WI38 (cell line): ENCODE data around the gene TMEM214.

Experiments
- H3K4me3 ChIP-seq: 2 replicates; pipeline ENCODE4 v1.5.1; 2011; ENCODE audit warnings: low read depth, mild to moderate bottlenecking, control low read depth, low read length
- TF ChIP-seq, protein P1 (sequence below): IDR thresholded peaks from 2 replicates; pipeline ENCODE4 v1.5.1; 2012; ENCODE audit warnings: low read depth, mild to moderate bottlenecking, control low read depth, low read length

The TMEM214 gene

DNA sequence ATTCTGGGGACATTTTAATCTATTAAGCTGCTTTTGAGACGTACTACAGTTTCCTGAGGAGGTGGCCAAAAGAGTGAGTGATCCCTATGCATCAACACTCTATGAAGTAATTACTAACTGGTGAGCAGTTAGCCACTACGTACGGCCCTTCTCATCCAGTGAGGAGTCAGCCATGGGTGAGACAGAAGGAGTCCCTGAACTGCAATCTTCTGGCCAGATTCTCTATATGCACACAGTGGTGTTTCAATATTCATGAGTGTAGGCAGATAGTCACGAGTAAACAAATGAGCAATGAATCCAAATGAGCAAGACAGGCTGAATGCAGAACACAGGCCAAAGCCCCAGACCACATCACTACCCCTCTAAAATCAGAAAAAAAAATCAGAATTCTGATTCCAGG, 29.8 kb upstream of the TMEM214 start:
- H3K4me3 ChIP-seq, result no peak overlapping the region
- TF ChIP-seq, protein P1, sequence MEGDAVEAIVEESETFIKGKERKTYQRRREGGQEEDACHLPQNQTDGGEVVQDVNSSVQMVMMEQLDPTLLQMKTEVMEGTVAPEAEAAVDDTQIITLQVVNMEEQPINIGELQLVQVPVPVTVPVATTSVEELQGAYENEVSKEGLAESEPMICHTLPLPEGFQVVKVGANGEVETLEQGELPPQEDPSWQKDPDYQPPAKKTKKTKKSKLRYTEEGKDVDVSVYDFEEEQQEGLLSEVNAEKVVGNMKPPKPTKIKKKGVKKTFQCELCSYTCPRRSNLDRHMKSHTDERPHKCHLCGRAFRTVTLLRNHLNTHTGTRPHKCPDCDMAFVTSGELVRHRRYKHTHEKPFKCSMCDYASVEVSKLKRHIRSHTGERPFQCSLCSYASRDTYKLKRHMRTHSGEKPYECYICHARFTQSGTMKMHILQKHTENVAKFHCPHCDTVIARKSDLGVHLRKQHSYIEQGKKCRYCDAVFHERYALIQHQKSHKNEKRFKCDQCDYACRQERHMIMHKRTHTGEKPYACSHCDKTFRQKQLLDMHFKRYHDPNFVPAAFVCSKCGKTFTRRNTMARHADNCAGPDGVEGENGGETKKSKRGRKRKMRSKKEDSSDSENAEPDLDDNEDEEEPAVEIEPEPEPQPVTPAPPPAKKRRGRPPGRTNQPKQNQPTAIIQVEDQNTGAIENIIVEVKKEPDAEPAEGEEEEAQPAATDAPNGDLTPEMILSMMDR, result no peak

DNA sequence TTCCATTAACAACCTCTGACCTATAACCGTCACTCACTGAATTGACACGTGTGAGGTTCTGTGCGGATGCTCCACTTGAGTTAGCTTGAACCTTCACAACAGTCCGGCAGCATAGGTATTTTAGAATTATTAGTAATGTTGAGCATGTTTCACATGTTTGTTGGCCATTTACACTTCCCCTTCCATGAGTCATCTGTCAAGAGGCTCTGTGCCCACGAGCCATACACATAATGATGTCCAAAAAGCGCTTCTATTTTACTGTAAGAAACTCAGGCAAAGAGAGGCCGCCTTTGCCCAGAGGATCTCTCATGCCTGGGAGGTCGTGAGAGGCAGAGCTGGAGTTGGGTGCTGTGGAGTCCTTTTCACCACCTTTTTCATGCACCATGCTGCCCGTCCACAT, 28.9 kb upstream of the TMEM214 start:
- H3K4me3 ChIP-seq, result no peak overlapping the region
- TF ChIP-seq, protein P1, result no peak

DNA sequence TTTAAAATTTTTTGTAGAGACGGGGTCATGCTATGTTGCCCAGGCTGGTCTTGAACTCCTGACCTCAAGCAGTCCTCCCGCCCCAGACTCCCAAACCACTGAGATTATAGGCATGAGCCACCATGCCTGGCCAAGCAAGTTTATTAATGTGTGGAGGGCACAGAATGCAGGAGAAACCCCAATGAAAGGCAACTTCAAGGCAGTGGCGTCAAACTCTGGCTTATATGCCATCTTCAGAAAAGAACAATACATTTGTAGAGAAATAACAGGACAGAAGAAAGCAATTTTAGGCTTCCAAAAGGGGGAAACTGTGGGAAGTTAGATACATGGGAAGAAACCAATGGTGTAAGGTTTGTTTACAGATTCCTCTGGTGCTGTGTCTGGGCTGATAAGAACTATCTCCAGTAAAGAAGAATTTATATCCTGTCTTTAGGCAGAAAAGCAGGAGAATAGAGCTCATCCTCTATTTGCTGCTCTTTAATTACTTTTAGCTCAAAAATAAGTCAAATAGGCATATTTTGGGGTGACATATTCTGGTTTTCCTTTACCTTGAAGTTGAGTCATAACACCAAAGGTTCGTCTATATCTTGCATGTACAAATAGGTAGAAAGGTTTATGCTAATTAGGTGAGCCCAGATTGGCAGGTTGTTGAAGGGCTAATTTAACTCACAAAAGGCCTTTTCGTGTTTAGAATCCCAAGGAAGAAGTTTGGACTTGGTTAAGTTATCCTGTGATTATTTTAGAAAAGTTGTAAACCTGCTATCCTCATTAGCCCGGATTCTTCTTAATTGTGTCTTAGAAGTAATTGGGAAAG, 26.0 kb upstream of the TMEM214 start:
- H3K4me3 ChIP-seq, result no peak overlapping the region
- TF ChIP-seq, protein P1, result no peak

DNA sequence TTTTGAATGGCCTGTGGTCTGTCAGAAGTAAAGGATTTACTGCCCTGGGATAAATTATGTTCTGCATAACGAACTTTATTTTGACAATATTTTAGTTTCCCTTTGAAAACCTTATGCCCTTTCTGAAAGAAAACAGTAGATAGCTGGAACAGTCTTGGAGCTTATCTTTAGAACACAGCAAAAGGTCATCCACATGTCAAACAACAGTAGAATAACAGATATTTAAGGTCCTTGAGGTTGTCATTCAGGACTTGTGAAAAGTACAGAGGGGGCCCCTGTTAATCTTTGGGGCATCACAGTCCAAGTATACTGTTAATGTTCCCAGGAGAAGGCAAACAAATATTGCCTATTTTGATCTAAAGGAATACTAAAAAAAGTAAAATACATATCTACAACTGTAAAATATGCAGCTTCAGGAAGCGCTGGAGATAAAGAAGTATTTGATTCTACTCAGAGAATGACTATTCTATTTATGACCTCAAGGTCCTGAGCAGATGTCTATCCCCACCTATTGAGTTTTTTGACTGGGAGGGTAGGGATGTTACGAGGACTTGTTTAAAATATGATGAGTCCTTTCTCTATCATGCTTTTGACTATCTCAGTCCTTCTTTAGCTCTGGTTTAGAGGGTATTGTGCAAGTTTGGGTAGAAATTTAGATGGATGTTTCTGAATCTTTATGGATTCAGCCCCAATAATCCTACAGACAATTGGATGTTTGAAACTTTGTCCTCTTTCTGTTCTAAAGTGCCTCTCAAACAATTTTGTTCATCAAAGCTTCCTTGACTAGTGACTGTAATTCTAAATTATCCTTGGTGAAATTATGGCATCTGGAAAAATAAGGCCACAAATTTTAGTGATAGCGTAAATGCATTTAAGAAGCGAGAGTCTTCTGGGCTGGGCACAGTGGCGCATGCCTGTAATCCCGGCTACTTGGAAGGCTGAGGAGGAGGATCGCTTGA, 25.1 kb upstream of the TMEM214 start:
- H3K4me3 ChIP-seq, result no peak overlapping the region
- TF ChIP-seq, protein P1, result no peak

DNA sequence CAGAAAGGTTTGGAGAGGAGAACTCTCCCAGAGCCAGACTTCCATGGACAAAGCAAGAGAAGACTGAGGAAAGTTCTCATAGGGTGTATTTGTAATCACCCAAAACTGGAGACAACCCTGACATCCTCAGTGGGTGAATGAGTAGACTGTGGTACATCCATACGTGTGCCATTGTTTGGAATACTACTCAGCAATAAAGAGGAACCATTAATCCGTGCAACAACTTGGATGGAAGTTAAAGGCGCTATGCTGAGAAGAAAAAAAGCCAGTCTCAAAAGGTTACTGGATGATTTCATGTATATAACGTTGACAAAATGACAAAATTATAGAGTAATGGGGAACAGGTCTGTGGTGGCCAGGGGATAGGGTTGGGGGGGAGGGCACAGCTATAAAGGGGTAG, 24.1 kb upstream of the TMEM214 start:
- TF ChIP-seq, protein P1, result no peak
- H3K4me3 ChIP-seq, result no peak overlapping the region

DNA sequence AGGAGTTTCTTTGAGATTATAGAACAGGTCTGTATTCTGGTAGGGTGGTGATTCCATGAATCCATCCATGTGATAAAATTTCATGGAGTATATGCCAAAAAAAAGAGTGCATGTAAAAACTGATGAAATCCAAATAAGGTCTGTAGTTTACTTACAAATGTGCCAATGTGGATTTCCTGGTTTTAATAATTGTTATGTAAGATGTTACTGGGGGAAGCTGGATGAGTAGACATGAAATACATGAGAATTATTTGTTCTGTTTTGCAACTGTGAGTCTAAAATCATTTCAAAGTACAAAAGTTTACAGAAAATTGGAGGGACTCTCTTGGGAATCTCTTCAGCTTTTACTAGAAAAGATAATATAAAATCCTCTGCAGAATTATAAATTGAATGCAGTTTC, 23.7 kb upstream of the TMEM214 start:
- no peak overlapping the region for H3K4me3 ChIP-seq
- TF ChIP-seq, protein P1, result no peak

DNA sequence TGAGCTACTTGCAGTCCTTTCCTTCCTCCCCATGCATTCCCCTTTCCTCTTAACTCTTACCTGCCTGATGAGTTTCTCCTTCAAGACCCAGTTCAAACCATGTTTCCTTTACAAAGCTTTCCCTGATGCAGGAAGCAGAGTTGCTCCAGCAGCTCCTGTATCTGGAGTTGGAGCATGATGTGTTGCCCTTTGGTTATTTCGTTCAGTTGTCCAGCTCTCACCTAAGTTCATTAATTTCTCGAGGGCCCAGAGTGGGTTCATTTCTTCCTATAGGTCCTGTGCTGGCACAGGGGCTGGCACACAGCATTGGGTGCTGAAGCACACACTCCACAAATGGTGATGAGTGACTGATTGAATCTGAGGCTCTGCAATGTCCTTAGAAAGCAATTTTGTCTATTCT, 23.0 kb upstream of the TMEM214 start:
- TF ChIP-seq, protein P1, result no peak
- H3K4me3 ChIP-seq, result no peak overlapping the region
